Nephron (organoid): ENCODE data around the gene RAET1E.

ENCODE experiments used
- H3K27ac Mint-ChIP-seq, 3 experiments: 2 replicates each; pipeline ENCODE4 v1.8.0; 2020; ENCODE audit warnings: mixed read lengths in 3 of 3, mild to moderate bottlenecking in 2 of 3, moderate library complexity in 1 of 3
- H3K27me3 Mint-ChIP-seq: 2 replicates; pipeline ENCODE4 v1.8.0; 2021; ENCODE audit warnings: low read depth, mild to moderate bottlenecking, moderate library complexity, mixed read lengths
- H3K36me3 Mint-ChIP-seq: 2 replicates; pipeline ENCODE4 v1.8.0; 2020; ENCODE audit warnings: low read depth, mixed read lengths
- H3K4me1 Mint-ChIP-seq: 2 replicates; pipeline ENCODE4 v1.8.0; 2020; ENCODE audit warnings: mixed read lengths
- H3K4me3 Mint-ChIP-seq, 3 experiments: 2 replicates each; pipeline ENCODE4 v1.8.0; 2020; ENCODE audit warnings: mild to moderate bottlenecking in 3 of 3, mixed read lengths in 3 of 3, moderate library complexity in 2 of 3
- H3K9me3 Mint-ChIP-seq: 2 replicates; pipeline ENCODE4 v1.8.0; 2020; ENCODE audit warnings: mixed read lengths
- CTCF ChIP-seq, 3 experiments: fragments of 200-600 bp; sonication (generic); IDR thresholded peaks; one replicate each; pipeline ENCODE4 v1.5.0; 2021; ENCODE audit warnings: antibody characterized with exemption in 3 of 3; ENCODE audit not compliant: unreplicated experiment in 3 of 3

The RAET1E gene

GRCh38 chr6:149888659-149889058, 9.3 kb downstream of the RAET1E start:
- Mint-ChIP-seq H3K4me1 (peaks cover 5% of the 10 kb centered on the region), H3K36me3 (no peaks in the 10 kb centered on the region), H3K9me3 (peaks cover 2% of the 10 kb centered on the region), H3K4me3 (no peak overlapping the region), H3K27me3 (peaks cover 39% of the 10 kb centered on the region), H3K27ac (no peak overlapping the region)
- TF ChIP-seq CTCF (IDR thresholded peaks at IDR 0.05; ENCODE audit: unreplicated experiment in 3 of 3), result no peak

GRCh38 chr6:149888093-149888492, 9.8 kb downstream of the RAET1E start:
- Mint-ChIP-seq H3K9me3 (peaks cover 2% of the 10 kb centered on the region), H3K4me1 (peaks cover 5% of the 10 kb centered on the region), H3K36me3 (no peaks in the 10 kb centered on the region), H3K27ac (no peak overlapping the region), H3K4me3 (no peak overlapping the region), H3K27me3 (peaks cover 38% of the 10 kb centered on the region)
- no peak for TF ChIP-seq CTCF (IDR thresholded peaks at IDR 0.05; ENCODE audit: unreplicated experiment in 3 of 3)

- no peak for TF ChIP-seq CTCF (IDR thresholded peaks at IDR 0.05; ENCODE audit: unreplicated experiment in 3 of 3)
- no peak overlapping the region for H3K27ac Mint-ChIP-seq
- H3K4me3 Mint-ChIP-seq, result no peak overlapping the region
- no peaks in the 10 kb centered on the region for H3K36me3 Mint-ChIP-seq
- peaks cover 2% of the 10 kb centered on the region for H3K9me3 Mint-ChIP-seq
- H3K27me3 Mint-ChIP-seq, result peaks cover 32% of the 10 kb centered on the region
- peaks cover 5% of the 10 kb centered on the region for H3K4me1 Mint-ChIP-seq
These were observed 10.6 kb downstream of the RAET1E start for GRCh38 chr6:149887343-149887742.

GRCh38 chr6:149885888-149886287, 12.0 kb downstream of the RAET1E start:
- H3K27me3 Mint-ChIP-seq, result peaks cover 37% of the 10 kb centered on the region
- H3K4me3 Mint-ChIP-seq, result no peak overlapping the region

GRCh38 chr6:149884617-149885016, 13.3 kb downstream of the RAET1E start:
- H3K27me3 Mint-ChIP-seq, result peaks cover 40% of the 10 kb centered on the region
- H3K9me3 Mint-ChIP-seq, result no peaks in the 10 kb centered on the region
- H3K36me3 Mint-ChIP-seq, result no peaks in the 10 kb centered on the region
- no peaks in the 10 kb centered on the region for H3K4me1 Mint-ChIP-seq
- no peak overlapping the region for H3K4me3 Mint-ChIP-seq
- no peak for TF ChIP-seq CTCF (IDR thresholded peaks at IDR 0.05; ENCODE audit: unreplicated experiment in 3 of 3)
- H3K27ac Mint-ChIP-seq, result no peak overlapping the region

More at GRCh38 chr6:149885888-149886287, 12.0 kb downstream of the RAET1E start:
- no peak for TF ChIP-seq CTCF (IDR thresholded peaks at IDR 0.05; ENCODE audit: unreplicated experiment in 3 of 3)
- no peak overlapping the region for H3K27ac Mint-ChIP-seq
- peaks cover 2% of the 10 kb centered on the region for H3K9me3 Mint-ChIP-seq
- no peaks in the 10 kb centered on the region for H3K36me3 Mint-ChIP-seq
- H3K4me1 Mint-ChIP-seq, result peaks cover 5% of the 10 kb centered on the region

- H3K4me3 Mint-ChIP-seq, result no peak overlapping the region
- H3K36me3 Mint-ChIP-seq, result no peaks in the 10 kb centered on the region
- no peak for TF ChIP-seq CTCF (IDR thresholded peaks at IDR 0.05; ENCODE audit: unreplicated experiment in 3 of 3)
- peaks cover 44% of the 10 kb centered on the region for H3K27me3 Mint-ChIP-seq
- H3K4me1 Mint-ChIP-seq, result no peaks in the 10 kb centered on the region
- no peaks in the 10 kb centered on the region for H3K9me3 Mint-ChIP-seq
- no peak overlapping the region for H3K27ac Mint-ChIP-seq
These were observed 13.7 kb downstream of the RAET1E start for GRCh38 chr6:149884215-149884614.
